GM21381 (cell line): ENCODE measurements around the gene ATG4D.
"Not testable (repeated sequence)": the region's sequence is repeated elsewhere in the genome, so short reads cannot be mapped to it uniquely, and the experiment has no call there.

ENCODE experiments used
- ATAC-seq: cut with Tn5 transposase; IDR thresholded peaks from one replicate; pipeline ENCODE4 v1.9.1; 2021; ENCODE audit warnings: mild to moderate bottlenecking, moderate library complexity; ENCODE audit not compliant: unreplicated experiment

Gene ATG4D

GRCh38 chr19:10518444-10519361 is 25.0 kb upstream of the ATG4D start:
- no peak for ATAC-seq

GRCh38 chr19:10519421-10519820 is 24.3 kb upstream of the ATG4D start:
- no peak for ATAC-seq

- no peak for ATAC-seq
These were observed 22.9 kb upstream of the ATG4D start for GRCh38 chr19:10520652-10521318.

DNA sequence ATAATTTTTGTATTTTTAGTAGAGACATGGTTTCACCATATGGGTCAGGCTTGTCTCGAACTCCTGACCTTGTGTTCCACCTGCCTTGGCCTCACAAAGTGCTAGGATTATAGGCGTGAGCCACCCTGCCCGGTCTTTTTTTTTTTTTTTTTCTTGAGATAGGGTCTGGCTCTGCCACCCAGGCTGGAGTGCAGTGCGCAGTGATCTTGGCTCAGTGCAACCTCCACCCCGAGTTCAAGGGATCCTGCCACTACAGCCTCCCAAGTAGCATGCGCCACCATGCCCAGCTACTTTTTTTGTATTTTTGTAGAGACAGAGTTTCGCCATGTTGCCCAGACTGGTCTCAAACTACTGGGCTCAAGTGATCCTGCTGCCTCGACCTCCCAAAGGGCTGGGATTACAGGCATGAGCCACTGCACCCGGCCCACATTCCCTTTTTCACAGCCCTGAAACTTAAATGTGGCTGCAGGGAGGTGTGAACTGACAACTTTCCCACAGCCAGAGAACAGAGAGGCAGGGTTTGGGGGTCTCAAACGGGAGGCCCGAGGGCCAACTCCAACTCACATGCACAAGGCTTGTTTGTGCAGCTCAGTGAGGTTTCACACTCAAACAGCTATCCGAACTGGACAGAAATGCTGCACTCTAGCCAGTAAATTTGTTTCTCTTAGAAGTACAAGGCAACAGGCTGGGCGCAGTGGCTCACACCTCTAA is 22.1 kb upstream of the ATG4D start:
- ATAC-seq, result no peak

GRCh38 chr19:10523135-10523636 is 20.5 kb upstream of the ATG4D start:
- no peak for ATAC-seq

GRCh38 chr19:10525636-10526035 is 18.1 kb upstream of the ATG4D start:
- no peak for ATAC-seq

GRCh38 chr19:10526887-10527286 is 16.8 kb upstream of the ATG4D start:
- not testable (repeated sequence) for ATAC-seq

DNA sequence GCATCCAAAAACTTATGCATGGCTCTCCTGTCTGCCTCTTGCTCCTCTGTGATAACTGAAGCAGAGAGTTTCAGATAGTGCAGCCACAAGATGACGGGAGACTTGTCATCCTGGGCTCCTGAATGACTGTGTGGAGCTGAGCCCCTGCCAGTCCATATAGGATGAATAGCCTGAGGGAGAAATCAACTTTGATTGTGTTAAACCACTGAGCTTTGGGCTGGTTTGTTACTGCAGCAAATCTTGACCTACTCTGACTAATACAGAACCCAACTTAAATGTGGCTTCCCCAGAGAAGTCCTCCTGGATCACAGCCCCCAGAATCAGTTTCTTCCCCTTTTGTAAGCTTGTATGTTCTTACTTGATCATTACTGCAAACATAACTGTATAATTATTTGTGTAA is 11.2 kb upstream of the ATG4D start:
- ATAC-seq, result no peak

GRCh38 chr19:10533646-10534386 is 9.9 kb upstream of the ATG4D start:
- ATAC-seq, result no peak

DNA sequence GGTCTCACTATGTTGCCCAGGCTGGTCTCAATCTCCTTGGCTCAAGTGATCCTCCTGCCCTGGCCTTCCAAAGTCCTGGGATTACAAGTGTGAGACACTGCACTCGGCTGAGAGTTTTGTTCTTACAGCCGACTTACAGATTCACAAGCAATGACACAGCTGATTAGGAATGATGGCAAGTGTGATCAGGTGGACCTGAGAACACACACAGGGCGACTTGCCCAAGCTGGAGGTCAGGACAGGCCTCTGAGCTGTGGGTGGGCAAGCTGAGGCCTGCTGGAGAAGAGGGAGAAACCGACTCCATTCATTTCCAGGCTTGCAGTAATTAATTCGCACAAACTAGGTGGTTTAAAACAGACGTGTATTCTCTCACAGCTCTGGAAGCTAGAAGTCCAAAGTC is 8.1 kb upstream of the ATG4D start:
- no peak for ATAC-seq

GRCh38 chr19:10537668-10538067 is 6.0 kb upstream of the ATG4D start:
- no peak for ATAC-seq

DNA sequence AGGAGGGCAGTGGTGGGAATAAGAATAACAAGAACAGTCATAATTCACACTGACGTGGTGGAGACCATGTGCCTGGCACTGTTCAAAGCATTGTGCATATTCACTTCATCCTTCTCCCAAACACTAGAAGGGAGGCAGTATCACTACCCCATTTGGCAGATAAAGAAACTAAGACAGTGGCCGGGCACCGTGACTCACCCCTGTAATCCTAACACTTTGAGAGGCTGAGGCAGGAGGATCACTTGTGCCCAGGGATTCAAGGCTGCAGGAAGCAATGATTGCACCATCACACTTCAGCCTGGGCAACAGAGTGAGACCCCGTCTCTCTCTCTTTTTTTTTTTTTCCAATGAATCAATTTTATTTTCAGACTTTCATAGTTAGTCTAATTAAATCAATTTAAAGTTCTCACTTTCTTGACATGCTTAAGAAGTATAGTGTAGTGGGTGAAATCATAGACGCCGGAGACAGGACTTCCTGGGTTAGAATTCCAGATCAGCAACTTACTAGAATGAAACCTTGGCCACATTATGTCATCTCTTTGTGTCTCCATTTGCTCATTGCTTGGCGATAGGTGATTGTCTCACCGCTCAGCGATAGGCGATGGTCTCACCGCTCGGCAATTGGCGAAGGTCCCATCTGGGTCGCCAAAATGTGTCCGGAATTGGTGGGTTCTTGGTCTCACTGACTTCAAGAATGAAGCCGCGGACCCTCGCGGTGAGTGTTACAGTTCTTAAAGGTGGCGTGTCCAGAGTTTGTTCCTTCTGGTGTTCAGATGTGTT is 5.3 kb upstream of the ATG4D start:
- ATAC-seq, result no peak

DNA sequence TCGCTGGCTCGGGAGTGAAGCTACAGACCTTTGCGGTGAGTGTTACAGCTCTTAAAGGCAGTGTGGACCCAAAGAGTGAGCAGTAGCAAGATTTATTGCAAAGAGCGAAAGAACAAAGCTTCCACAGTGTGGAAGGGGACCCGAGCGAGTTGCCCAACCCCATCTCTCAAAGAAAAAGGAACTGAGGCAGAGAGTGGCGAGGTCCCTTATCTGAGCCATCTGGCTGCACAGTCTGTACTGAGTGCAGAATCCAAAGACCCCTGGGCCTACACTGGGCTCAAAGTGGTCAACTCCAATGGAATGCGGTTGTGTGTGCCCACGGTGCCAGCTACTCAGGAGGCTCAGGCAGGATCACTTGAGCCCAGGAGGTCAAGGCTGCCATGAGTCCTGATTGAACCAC is 4.7 kb upstream of the ATG4D start:
- ATAC-seq, result not testable (repeated sequence)

GRCh38 chr19:10543059-10543419 is 665 bp upstream of the ATG4D start:
- no peak for ATAC-seq

- no peak for ATAC-seq
These were observed 593 bp downstream of the ATG4D start for GRCh38 chr19:10544242-10544752.

- no peak for ATAC-seq
These were observed 1.1 kb downstream of the ATG4D start for GRCh38 chr19:10544753-10545251.

DNA sequence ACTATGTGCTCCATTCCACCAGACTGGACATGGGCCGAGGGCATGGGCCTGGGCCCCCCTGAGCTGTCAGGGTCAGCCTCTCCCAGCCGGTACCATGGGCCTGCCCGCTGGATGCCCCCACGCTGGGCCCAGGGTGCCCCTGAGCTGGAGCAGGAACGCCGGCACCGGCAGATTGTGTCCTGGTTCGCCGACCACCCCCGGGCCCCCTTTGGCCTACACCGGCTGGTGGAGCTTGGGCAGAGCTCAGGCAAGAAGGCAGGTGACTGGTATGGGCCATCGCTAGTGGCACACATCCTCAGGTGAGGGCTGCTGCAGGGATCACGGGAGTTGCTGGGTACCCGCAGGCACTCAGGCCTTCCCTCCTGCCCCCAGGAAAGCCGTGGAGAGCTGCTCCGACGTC is 3.1 kb downstream of the ATG4D start:
- ATAC-seq, result no peak

DNA sequence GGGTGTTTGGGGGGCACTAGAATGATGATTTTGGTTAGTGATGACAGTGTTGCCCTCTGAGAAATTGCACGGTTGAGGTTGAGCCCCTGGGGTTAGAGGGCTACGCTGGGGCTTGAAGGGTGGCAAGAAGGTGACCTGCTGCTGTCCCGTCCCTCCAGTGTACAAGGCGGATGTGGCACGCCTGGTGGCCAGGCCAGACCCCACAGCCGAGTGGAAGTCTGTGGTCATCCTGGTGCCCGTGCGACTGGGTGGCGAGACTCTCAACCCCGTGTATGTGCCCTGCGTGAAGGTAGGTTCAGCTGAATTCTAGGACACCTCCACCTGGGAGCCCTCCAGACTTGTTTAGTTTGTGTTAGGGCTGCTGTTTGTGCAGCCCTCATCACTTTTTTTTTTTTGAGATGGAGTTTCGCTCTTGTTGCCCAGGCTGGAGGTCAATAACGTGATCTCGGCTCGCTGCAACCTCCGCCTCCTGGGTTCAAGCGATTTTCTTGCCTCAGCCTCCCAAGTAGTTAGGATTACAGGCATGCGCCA is 5.1 kb downstream of the ATG4D start:
- no peak for ATAC-seq

DNA sequence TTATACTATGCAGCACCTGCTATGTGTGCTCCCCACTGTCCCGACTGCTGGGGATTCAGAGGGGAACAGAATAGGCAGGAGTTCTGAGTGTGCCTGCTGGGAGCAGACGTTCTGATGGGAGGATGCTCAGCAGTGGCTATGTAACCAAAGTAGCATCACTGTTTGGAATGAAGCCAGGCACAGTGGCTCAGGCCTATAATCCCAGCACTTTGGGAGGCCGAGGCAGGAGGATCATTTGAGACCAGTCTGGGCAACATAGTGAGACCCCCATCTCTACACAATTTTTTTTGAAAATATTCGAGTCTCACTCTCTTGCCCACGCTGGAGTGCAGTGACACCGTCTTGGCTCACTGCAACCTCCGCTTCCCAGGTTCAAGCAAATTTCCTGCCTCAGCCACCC is 6.0 kb downstream of the ATG4D start:
- no peak for ATAC-seq
